Endodermal cell (in vitro differentiated cells): ENCODE results near the gene VSTM4. TPM values are rescaled to one million over a fixed set of nuclear protein-coding genes. Genes with fewer than 3 reads are reported as not detected.
A peak's percentile ranks its signal among the peaks of the same experiment; 100 is the strongest.

Experiments used
- DNase-seq: peaks from one replicate; pipeline ENCODE4 v3.0.0-alpha.2; 2017
- H3K27ac ChIP-seq: 2 replicates; pipeline ENCODE4 v1.5.1; 2013; ENCODE audit warnings: mild to moderate bottlenecking, low read depth, low read length, moderate library complexity
- H3K27me3 ChIP-seq: 2 replicates; pipeline ENCODE4 v1.6.1; 2013; ENCODE audit warnings: mild to moderate bottlenecking, low read length, moderate library complexity; ENCODE audit not compliant: insufficient read depth, control insufficient read depth, poor library complexity, severe bottlenecking
- H3K36me3 ChIP-seq: 2 replicates; pipeline ENCODE4 v1.7.0; 2013; ENCODE audit warnings: mild to moderate bottlenecking, low read length, moderate library complexity; ENCODE audit not compliant: control insufficient read depth, insufficient read depth
- H3K4me1 ChIP-seq: one replicate; pipeline ENCODE4 v1.7.0; 2013; ENCODE audit warnings: low read length; ENCODE audit not compliant: control insufficient read depth, insufficient read depth
- H3K4me3 ChIP-seq: 2 replicates; pipeline ENCODE4 v1.5.1; 2013; ENCODE audit warnings: mild to moderate bottlenecking, low read length, moderate library complexity
- H3K9ac ChIP-seq: 2 replicates; pipeline ENCODE4 v1.6.1; 2013; ENCODE audit warnings: mild to moderate bottlenecking, low read length, moderate library complexity; ENCODE audit not compliant: poor library complexity, severe bottlenecking; ENCODE audit errors: extremely low read depth
- H3K9me3 ChIP-seq: 2 replicates; pipeline ENCODE4 v1.6.1; 2013; ENCODE audit warnings: mild to moderate bottlenecking, low read length, moderate library complexity; ENCODE audit not compliant: control insufficient read depth
- H3K27ac Mint-ChIP-seq: 2 replicates; pipeline ENCODE4 v1.8.0; 2020; ENCODE audit warnings: mixed read lengths
- H3K27me3 Mint-ChIP-seq: 2 replicates; pipeline ENCODE4 v1.8.0; 2021; ENCODE audit warnings: mild to moderate bottlenecking, mixed read lengths; ENCODE audit not compliant: insufficient read depth
- H3K36me3 Mint-ChIP-seq: 2 replicates; pipeline ENCODE4 v1.8.0; 2020; ENCODE audit warnings: low read depth, mixed read lengths
- H3K4me1 Mint-ChIP-seq: 2 replicates; pipeline ENCODE4 v1.8.0; 2020; ENCODE audit warnings: mixed read lengths
- H3K4me3 Mint-ChIP-seq: 2 replicates; pipeline ENCODE4 v1.8.0; 2020; ENCODE audit warnings: mild to moderate bottlenecking, moderate library complexity, mixed read lengths
- H3K9me3 Mint-ChIP-seq: 2 replicates; pipeline ENCODE4 v1.8.0; 2020; ENCODE audit warnings: mild to moderate bottlenecking, mixed read lengths
- WGBS, 2 experiments: methylation state at CpG; one replicate each; pipeline versions ENCODE4 v1.1.5 to v1.1.7; 2013; ENCODE audit warnings: missing lambda C conversion rate in 2 of 2, mixed read lengths in 1 of 2; ENCODE audit not compliant: insufficient coverage in 1 of 2, insufficient read length in 1 of 2; 5-methylcytosine and 5-hydroxymethylcytosine counted together
- total RNA-seq, 2 donors: library from RNA; stranded (reverse); fragmentation: NEBNext Ultra II Directional in 1 of 2; extraction: Animal tissue kit (Norgen Biotek cat#: 25700) in 1 of 2; gene quantifications; 2 replicates in 1 of 2; 3 replicates in 1 of 2; pipeline ENCODE4 v1.2.1, GENCODE V29; 2021
- TF ChIP-seq, protein P1 (sequence below): fragments of 200-600 bp; sonication (generic); conservative IDR thresholded peaks from 2 replicates; pipeline ENCODE4 v1.5.0; 2021; ENCODE audit warnings: antibody characterized with exemption, mild to moderate bottlenecking

The VSTM4 gene
- total RNA-seq, 2 donors from 2014 or later: 0.51 to 0.77 TPM

DNA sequence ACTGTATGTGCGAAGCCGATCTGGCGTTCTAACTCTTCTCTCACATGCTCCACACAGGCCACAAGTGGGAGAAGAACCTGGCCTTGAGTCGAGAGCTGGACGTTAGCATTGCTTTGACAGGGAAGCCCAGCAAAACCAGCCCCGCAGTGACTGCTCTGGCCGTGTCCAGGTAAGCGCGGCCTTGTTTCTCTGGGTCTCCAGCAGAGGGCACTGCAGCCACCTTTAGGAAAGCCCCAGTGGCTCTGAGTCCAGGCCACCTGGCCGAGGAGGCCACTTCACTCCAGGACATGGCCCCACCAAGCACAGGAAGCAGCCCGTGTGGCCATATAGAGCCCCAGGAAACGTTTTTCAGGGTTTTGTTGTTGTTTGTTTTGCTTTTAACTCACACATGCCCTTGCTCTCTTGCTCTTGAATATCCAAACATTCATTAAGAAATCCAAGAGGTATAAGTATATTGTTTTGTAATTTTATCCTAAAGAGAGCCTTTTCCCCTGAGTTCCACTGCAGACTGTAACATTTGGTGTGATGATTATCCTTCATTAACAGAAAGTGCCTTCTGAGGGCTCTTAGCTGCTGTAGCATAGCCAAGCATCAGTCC lies 133.9 kb downstream of the VSTM4 start:
- Histone ChIP-seq H3K36me3 (no peaks in the 10 kb centered on the region), H3K9me3 (no peaks in the 10 kb centered on the region), H3K9ac (no peak overlapping the region), H3K27me3 (no peaks in the 10 kb centered on the region), H3K27ac (no peak overlapping the region), H3K4me3 (no peak overlapping the region), H3K4me1 (no peaks in the 10 kb centered on the region)
- TF ChIP-seq, protein P1, sequence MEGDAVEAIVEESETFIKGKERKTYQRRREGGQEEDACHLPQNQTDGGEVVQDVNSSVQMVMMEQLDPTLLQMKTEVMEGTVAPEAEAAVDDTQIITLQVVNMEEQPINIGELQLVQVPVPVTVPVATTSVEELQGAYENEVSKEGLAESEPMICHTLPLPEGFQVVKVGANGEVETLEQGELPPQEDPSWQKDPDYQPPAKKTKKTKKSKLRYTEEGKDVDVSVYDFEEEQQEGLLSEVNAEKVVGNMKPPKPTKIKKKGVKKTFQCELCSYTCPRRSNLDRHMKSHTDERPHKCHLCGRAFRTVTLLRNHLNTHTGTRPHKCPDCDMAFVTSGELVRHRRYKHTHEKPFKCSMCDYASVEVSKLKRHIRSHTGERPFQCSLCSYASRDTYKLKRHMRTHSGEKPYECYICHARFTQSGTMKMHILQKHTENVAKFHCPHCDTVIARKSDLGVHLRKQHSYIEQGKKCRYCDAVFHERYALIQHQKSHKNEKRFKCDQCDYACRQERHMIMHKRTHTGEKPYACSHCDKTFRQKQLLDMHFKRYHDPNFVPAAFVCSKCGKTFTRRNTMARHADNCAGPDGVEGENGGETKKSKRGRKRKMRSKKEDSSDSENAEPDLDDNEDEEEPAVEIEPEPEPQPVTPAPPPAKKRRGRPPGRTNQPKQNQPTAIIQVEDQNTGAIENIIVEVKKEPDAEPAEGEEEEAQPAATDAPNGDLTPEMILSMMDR: peak; percentile 95
- Mint-ChIP-seq H3K4me3 (no peak overlapping the region), H3K9me3 (no peaks in the 10 kb centered on the region), H3K4me1 (peaks cover 2% of the 10 kb centered on the region), H3K36me3 (no peaks in the 10 kb centered on the region), H3K27ac (no peak overlapping the region), H3K27me3 (no peaks in the 10 kb centered on the region)
- peak; percentile 95 for DNase-seq
- 36 to 55% methylated on average over 2 to 12 of the region's 12 CpGs for WGBS, 2 experiments

GRCh38 chr10:48978318-48978717 lies 137.0 kb downstream of the VSTM4 start:
- Mint-ChIP-seq H3K27me3 (peaks cover 7% of the 10 kb centered on the region), H3K9me3 (no peaks in the 10 kb centered on the region), H3K4me1 (peaks cover 2% of the 10 kb centered on the region), H3K27ac (no peak overlapping the region), H3K4me3 (no peak overlapping the region), H3K36me3 (no peaks in the 10 kb centered on the region)
- 72% methylated on average over 5 of the region's 5 CpGs; no CpG with 5 or more reads in 1 of the 2 experiments for WGBS, 2 experiments
- no peak overlapping the region for H3K9ac ChIP-seq
- TF ChIP-seq, protein P1: no peak
- no peaks in the 10 kb centered on the region for H3K27me3 ChIP-seq
- H3K9me3 ChIP-seq: no peaks in the 10 kb centered on the region
- no peaks in the 10 kb centered on the region for H3K36me3 ChIP-seq
- no peak for DNase-seq
- no peaks in the 10 kb centered on the region for H3K4me1 ChIP-seq
- H3K27ac ChIP-seq: no peak overlapping the region
- no peak overlapping the region for H3K4me3 ChIP-seq

GRCh38 chr10:48976196-48976595 lies 139.1 kb downstream of the VSTM4 start:
- H3K27ac Mint-ChIP-seq: no peak overlapping the region
- peaks cover 7% of the 10 kb centered on the region for H3K27me3 Mint-ChIP-seq
- peaks cover 2% of the 10 kb centered on the region for H3K4me1 Mint-ChIP-seq
- peak; percentile 71 for DNase-seq
- H3K9me3 Mint-ChIP-seq: no peaks in the 10 kb centered on the region
- no peaks in the 10 kb centered on the region for H3K36me3 Mint-ChIP-seq
- no peak overlapping the region for H3K9ac ChIP-seq
- H3K27me3 ChIP-seq: no peaks in the 10 kb centered on the region
- H3K27ac ChIP-seq: no peak overlapping the region
- TF ChIP-seq, protein P1: peak; percentile 55
- H3K4me3 Mint-ChIP-seq: no peak overlapping the region
- no peaks in the 10 kb centered on the region for H3K36me3 ChIP-seq
- H3K4me3 ChIP-seq: no peak overlapping the region
- no peaks in the 10 kb centered on the region for H3K9me3 ChIP-seq
- H3K4me1 ChIP-seq: no peaks in the 10 kb centered on the region
